SK-N-MC (cell line): ENCODE data around the gene MZT2B.

Experiments
- EZH2 ChIP-seq: fragments of 200-600 bp; sonication (generic); IDR thresholded peaks from one replicate; pipeline ENCODE4 v1.6.1; 2017; ENCODE audit warnings: antibody characterized with exemption
- FOXP2 ChIP-seq: optimal IDR thresholded peaks from 2 replicates; pipeline ENCODE3; 2011; ENCODE audit warnings: mild to moderate bottlenecking, moderate library complexity; ENCODE audit not compliant: insufficient read depth; ENCODE audit errors: extremely low read length, control extremely low read depth
- POLR2AphosphoS5 ChIP-seq: IDR thresholded peaks from 2 replicates; pipeline ENCODE4 v1.6.1; 2012; ENCODE audit warnings: mild to moderate bottlenecking, low read depth, low read length, borderline replicate concordance

DNA sequence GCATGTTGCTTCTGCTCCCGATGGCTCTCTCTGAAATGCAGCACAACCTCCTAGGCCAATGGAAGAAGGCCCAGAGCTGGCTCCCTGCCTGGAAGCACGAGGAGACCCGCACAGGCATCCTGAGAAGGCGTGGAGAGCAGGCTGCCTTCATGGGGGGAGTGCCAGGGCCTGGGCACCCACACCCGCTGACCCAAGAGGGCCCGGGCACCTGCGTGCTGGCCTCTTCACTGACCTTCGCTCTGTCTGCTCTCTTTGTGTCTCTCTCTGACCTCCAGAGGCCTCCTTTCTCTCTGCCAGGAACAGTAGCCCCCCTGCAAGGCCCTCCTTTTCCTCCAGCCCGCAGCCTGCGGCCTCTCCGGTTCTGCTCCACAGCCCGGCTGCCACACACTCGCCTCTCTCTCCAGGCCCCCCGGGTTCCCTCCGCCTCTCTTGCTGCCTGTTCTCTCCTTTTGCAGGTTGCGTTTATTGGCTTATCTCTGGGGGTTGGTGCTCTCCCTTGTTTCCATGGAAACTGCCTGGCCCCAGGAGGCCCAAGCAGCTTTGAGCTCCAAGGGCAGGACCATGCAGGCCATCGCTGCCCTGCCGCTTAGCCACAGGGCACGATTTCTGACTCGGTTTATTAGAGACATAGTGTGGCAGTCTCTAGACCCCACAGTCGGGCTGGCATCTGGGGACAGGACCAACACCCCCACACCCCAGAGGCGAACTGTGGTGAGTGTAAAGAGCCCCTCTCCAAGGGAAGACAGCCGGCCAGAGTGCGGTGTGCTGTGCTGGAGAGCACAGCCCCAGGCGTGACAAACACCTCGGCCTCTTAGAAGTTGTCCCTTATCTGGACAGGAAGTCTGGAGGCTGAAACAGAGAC lies 1.7 kb downstream of the MZT2B start:
- TF ChIP-seq EZH2 (no peak), POLR2AphosphoS5 (no peak), FOXP2 (no peak)
